NK-92 (cell line): Measurements from ENCODE around the gene SSR4.

Source experiments
- DNase-seq: peaks from one replicate; lab custom pipeline; 2025; ENCODE audit not compliant: unreplicated experiment; lab: John Stamatoyannopoulos, UW

SSR4 gene

GRCh38 chrX:153828723-153829548, 34.5 kb downstream of the SSR4 start:
- no peak for DNase-seq

GRCh38 chrX:153829549-153829798, 35.0 kb downstream of the SSR4 start:
- no peak for DNase-seq

DNA sequence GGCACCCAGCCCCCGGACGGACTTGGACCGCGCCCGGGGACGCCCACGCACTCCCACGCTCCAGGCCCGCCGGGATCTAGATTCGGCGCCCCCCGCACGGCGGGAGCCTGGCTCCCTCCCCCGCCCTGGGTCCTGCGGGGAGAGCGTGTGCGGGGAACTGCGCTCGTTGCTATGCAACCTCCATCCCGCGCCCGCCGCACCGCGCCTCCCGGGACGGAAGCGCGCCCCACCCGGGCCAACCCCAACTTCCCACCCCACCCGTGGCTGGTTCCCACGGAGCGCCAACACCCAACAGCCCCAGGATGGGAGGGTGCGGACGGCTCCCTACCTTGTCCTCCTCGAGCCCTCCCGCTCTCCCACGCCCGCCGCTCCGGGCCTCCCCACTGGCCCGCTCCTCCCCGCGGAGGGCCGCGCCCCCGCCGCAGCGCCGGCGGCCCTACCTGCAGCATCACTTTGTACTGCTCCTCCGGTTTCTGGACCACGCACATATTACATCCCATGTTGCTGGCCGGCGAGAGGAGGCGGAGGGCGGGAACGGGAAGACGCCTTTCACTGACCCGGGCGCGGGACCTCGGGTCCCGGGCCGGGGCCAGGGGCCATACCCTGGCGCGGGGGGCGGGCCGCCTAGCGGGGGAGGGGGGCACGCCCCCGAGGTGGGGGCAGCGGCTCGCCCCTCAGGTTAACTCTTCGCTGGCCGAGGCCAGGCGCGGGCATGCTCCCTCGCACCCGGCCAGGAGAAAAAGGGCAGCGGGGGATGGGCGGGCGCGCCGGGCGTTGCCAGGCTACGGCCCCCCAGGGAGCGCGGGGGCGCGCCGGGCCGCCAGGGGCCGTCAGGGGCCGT, 35.6 kb downstream of the SSR4 start, which contains the start of gene PDZD4:
PDZD4 (minus strand) TSS at position 746 of the 841 bp plus-strand sequence; CDS start at position 500, 246 bp downstream.
- DNase-seq = no peak

- DNase-seq = no peak
Observed at GRCh38 chrX:153830640-153831428, 36.4 kb downstream of the SSR4 start.

DNA sequence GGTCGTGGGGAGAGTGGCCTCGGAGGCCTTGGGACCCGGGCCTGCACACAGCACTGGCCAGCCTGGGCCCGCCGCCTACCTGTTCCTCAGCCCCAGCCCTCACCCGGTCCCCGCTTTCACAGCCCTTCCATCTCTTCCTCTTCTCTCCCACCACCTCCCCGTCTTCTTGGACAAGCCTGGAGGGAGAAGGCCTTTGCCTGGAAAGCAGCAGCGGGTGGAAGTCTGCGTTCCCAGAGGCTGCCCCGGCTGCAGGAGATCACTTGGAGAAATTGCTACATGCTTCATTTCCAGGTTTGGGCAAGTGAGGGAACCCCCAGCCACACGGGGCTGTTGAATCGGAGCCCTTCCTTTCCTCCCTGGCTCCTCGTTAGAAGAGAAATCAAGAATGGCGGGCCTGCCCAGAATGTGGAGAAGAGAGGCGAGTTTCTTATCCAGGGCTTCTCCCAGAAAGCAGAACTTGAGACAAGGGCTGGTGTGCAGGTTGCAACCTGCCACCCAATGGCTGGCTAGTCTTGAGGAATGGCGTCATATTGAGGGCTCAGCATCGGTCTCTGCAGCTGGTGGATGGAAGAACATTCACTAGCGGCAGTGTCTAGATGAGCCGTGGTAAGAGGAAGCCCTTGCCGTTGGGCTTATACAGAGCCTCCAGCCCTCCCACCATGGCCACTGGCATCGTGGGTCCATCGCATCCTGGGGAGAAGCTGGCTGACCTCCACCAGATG, 37.1 kb downstream of the SSR4 start:
- DNase-seq = no peak

DNA sequence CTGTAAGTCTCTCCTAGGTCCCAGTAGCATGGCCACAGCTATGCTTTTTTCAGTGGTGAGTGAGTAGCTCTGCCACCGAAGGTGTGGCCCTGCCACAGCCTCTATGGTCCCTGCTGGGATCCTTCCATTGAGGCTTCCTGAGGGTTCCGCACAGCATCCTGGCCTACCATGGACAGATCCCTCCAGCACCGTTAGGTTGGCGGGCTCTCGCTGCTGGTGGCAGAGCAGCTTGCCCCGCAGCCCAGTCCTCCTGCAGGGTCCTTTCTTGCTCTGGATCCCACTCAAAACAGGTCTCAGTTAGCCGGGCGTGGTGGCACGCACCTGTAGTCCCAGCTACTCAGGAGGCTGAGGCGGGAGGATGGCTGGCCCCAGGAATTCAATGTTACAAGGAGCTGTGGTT, 38.3 kb downstream of the SSR4 start:
- no peak for DNase-seq

- no peak for DNase-seq
Observed at GRCh38 chrX:153836921-153837320, 42.5 kb downstream of the SSR4 start.

- DNase-seq = no peak
Observed at GRCh38 chrX:153844509-153845082, 50.1 kb downstream of the SSR4 start.

GRCh38 chrX:153845195-153845594, 50.7 kb downstream of the SSR4 start:
- DNase-seq = no peak

DNA sequence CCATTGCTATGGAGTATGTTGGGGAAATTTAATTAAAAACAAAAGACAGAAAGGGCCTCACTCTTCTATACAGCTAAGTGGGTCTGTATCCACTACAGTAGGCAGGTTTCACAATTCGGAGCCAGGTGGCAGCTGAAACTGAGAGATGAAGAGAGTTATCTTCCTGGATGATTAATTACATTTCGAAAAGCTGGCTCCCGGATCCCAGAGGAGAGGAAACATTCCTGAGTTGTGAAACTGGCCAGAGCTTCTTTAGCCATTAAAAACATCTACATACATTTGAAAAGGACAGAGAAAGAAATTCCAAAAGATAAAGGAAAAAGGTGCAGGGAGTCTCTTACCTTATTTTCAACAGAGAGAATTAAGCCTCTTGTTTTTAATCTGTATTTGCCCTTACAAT, 51.4 kb downstream of the SSR4 start:
- DNase-seq = no peak
